Fibroblast of skin of right quadriceps (primary cell): ENCODE measurements around the gene FRG2C.
A peak's percentile ranks its signal among the peaks of the same experiment; 100 is the strongest.
"Not testable (repeated sequence)": the region's sequence is repeated elsewhere in the genome, so short reads cannot be mapped to it uniquely, and the experiment has no call there.

Experiments
- DNase-seq: peaks from one replicate; pipeline ENCODE4 v3.0.0-alpha.2; 2013

Gene FRG2C

GRCh38 chr3:75664028-75664427 lies at the start of gene FRG2C:
FRG2C (plus strand) TSS chr3:75664328; CDS start chr3:75664380, 52 bp downstream.
- not testable (repeated sequence) for DNase-seq

- DNase-seq: peak; percentile 13
Measured at GRCh38 chr3:75618666-75619305, 45.3 kb upstream of the FRG2C start.

GRCh38 chr3:75619481-75620031 lies 44.6 kb upstream of the FRG2C start:
- DNase-seq: not testable (repeated sequence)

DNA sequence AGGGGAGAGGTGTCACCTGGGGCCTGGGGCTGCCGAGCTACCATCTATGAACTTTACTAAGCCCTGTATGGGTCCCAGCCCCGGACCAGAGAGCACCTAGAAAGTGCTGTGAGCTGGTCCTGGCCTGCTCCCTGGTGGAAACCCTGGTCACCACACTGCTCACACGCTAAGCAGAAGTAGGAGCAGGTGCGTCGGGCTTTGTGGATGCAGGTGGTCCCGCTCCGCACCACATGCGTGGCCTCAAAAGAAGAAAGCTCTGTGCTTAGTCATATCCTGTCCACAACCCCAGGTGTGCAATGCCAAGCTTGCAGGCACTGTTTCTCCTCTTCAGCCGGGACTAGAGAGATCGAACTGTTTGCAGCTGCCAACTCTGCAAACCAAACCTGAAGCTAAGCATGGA lies 42.4 kb upstream of the FRG2C start:
- not testable (repeated sequence) for DNase-seq

DNA sequence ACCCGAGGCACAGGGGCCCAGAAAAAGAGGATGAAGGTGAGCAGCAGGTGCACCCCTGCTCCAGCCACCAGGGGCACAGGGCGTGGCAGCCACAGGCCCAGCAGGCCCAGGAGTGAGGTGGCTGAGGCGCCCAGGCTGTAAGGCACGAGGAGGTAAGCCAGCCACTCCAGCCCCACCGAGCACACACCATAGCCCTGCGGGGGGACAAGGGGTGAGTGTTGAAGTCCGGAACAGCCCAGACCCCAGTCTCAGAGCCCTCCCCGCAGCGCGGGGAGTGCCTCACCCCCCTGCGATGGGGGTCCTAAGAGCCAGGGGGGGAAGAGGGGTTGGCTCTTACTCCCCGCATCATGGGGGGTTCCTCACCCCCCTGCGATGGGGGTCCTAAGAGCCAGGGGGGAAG lies 40.5 kb upstream of the FRG2C start:
- not testable (repeated sequence) for DNase-seq

DNA sequence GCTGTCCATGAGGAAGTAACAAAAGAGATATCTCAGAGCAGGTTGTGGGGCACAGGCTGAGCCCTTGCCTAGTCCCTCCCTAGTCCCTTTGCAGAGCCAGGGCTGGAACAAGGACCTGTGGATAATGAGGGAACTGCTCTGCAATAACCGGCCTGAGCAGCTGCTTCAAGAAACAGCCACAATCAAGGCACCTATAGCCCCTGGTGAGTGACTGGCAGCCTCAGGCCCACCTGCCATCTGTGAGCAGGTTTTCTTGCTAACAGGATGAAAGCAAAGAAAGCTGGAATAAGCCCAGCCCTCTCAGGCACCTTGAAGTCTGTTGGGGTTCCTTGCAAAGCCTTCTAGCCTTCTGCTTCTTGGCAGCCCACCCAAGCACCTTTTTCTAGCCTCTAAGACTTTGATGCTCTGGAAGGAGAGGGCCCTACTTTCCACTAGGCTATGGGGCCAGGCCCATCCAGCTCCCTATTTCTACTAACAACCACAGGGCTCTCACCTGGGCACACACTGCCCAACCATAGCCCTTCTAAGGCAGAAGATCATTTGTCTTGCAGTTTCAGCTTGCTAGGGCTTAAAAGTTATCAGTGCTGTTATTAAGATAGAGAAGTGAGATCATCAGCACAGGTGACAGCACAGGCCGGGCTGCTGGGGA lies 33.1 kb upstream of the FRG2C start:
- not testable (repeated sequence) for DNase-seq

DNA sequence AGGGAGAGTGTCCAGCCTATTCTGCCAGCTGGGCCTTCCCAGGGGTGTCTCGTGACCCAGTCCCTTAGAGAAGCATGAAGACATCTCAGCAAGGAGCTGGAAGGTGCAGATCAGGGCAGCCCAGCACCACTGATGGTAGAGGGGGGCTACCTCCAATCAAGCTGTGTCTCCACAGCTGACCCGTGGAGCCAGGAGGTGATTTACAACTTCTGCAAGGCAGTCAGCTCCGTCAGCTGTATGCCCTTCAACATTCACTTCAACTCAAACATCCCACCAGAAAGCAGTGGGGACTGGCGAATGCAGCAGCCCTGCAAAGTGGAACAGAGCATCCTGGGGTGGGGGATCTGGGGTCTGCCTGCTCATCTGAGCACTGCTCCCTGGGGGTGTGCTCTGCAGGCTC lies 32.6 kb upstream of the FRG2C start:
- DNase-seq: no peak

DNA sequence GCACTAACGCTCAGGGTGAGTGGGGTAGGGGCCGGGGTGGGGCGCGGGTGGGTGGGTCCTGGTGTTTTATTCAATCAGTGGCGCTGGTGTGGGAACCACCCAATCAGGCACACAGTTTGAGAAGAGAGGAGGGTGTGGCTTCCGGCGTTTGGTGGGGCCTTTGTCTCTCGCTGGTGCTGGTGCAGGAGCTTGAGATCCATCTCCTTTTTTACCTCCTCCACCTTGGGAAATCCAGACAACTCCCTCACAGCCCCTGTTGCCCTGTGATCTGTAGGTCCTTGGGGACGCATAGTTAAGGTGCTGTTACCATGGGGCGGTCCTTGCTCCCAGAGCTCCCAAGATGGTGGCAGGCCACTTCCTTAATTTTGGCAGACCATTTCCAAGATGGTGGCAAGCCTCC lies 25.2 kb upstream of the FRG2C start:
- not testable (repeated sequence) for DNase-seq

- DNase-seq: peak; percentile 83
Measured at GRCh38 chr3:75641107-75641517, 23.0 kb upstream of the FRG2C start.

DNA sequence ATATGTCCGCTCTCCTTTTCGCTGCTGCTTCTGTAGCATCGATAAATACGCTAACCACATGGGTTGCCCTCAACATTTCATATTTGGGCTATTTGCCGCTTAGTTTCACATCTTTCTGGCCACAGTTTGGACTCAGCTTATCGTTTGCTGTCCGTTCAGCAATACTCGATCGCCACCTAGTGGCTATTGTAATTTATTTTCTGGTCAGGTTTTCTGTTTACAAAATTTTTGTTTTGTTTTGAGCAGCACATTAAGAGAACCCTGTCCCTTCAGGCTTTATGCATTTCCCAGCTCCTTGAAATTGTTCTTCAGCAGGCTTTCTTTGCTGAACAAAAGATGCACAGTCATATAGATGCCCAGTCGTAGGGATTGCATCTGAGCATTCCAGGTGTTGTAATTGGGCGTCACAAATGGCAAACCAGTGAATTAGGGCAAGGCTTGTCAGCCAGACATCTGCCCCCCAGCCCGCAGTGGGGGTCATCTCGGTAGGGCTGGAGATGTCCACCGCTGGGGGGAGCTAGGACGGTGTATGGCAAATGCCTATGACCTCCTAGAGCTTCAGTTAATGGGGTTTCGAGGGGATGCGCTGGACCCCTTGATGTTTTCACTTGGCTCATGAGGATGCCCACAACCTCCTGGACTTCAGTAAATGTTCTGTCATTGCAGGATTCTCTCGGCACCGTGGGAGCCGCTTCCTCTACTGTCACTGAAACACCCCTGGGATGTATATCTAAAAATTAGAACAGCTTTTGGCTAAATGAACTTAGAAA lies 20.9 kb upstream of the FRG2C start:
- peak; percentile 39 for DNase-seq

DNA sequence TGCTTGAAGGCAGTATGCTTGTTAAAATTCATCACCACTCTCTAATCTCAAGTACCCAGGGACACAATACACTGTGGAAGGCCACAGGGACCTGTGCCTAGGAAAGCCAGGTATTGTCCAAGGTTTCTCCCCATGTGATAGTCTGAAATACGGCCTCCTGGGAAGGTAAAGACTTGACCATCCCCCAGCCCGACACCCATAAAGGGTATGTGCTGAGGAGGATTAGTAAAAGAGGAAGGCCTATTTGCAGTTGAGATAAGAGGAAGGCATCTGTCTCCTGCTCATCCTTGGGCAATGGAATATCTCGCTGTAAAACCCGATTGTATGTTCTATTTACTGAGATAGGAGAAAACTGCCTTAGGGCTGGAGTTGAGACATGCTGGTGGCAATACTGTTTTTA lies 18.6 kb upstream of the FRG2C start:
- not testable (repeated sequence) for DNase-seq

- no peak for DNase-seq
Measured at GRCh38 chr3:75650191-75650590, 13.9 kb upstream of the FRG2C start.

GRCh38 chr3:75655101-75655904 lies 8.8 kb upstream of the FRG2C start:
- DNase-seq: not testable (repeated sequence)

DNA sequence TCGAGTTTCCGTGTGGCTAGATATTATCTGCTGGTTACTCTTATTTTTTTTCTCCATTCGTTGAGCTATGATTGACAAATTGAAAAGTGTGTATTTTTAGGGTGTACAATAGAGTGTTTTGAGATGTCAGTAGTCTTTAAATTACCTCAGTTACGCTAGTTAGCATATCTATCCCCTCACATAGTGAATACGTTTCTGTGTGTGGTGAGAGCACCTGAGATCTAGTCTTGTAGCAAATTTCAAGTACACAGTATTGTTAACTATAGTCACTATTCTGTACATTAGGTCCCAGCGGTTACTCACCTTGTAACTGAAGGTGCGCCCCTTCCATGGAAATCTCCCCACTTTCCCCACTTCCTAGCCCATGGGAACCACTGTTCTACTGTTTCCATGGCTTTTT lies 8.2 kb upstream of the FRG2C start:
- not testable (repeated sequence) for DNase-seq

DNA sequence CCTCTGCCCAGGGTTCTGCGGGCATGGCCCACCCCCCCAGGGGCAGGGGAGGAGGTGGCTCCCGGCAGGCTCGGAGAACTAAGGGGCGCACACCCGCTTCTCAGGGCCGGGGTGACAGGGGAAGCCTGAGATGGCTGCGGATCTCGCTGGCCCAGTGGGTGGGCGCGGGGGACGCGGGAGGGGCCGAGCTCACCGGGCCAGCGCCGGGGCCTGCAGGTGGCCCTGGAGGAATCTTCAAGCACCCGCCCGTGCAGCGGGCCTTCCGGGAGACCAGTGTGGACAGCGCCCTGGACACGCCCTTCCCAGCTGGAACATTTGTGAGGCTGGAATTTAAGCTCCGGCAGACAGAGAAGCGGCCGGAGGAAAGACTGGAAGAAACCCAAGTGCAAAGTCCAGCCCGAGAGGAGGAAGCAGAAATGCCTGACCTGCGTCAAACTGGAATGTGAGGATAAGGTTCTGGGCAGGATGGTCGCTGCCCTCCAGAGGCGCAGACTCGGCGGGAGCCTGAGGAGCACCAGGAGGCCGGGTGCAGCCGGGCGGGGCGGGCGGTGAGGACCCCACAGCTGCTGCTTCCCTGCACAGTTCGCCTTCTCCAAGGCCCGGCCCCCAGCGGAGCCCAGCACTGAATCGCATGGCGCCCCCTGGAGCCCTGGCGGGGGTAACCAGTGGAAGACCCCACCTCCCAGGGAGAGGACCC lies 5.6 kb upstream of the FRG2C start:
- DNase-seq: not testable (repeated sequence)

DNA sequence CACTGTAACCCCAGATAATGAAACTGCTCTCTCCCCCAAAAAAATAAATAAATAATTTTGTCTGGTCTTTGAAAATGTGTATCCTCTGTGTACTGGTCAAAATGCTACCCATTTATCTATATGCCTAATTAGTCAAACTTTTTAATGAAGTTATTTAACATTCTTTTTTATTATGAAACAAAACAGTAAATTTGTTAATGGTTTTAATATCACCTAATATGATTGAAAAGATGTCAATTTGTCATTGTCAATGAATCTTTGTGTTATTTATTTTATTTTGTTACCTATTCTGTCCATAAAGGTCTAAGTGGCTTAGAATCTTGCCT lies 5.1 kb upstream of the FRG2C start:
- DNase-seq: not testable (repeated sequence)

GRCh38 chr3:75665626-75666025 lies 1.5 kb downstream of the FRG2C start:
- DNase-seq: not testable (repeated sequence)

DNA sequence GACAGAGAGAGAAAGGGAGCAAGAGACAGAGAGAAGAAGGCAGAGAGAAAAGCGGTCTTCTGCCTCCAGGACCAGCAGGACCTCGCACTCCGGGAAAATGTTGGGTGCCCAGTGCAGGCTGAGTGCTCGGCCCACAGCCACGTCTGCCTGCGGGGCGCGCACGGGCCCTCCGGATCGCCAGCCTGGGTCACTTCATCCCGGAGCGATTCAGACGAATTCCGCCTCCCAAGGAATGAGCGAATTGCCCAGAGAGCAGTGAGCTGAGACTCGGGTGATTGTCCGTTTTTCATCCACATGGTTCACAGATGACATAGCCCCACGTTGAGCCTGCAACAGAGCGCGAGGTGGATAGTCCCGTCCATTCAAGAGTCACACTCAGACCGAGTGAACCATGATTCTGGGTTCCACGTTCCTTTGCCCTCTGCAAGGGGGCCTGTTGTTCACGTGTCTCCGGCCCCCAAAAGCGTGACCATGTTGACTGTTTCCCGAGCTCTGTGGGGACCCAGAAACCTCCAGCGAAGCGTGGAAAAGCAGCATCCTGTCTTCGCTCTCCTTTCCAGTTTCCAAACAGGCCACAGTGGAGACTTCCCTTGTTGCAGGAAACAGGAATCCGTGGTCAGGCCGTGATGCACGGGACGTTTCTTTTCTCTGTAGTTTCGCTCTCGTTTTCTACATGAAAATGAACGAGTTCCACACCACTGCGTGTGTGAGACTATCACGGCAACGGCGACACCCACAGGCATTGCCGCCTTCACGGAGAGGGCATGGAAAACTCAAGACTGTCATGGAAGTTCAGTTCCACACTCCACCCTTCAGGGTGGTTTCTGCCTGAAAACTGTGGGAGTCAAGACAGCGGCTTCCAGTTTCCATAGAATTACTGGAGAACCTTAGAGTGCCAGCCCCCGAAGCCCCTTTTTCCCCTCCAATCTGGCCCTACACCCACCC lies 3.9 kb downstream of the FRG2C start:
- DNase-seq: not testable (repeated sequence)

- DNase-seq: not testable (repeated sequence)
Measured at GRCh38 chr3:75668759-75669347, 4.7 kb downstream of the FRG2C start.
